H1 (cell line): ENCODE data around the gene CCDC178. TPM values are rescaled to one million over a fixed set of nuclear protein-coding genes. Genes with fewer than 3 reads are reported as not detected.

ENCODE experiments used
- ATF2 ChIP-seq: IDR thresholded peaks from 2 replicates; pipeline ENCODE4 v1.6.1; 2012; ENCODE audit warnings: low read length, inconsistent platforms
- FOSL1 ChIP-seq: IDR thresholded peaks from 2 replicates; pipeline ENCODE4 v1.6.1; 2011; ENCODE audit warnings: mild to moderate bottlenecking, low read depth, low read length, moderate library complexity; ENCODE audit not compliant: insufficient read depth
- SUZ12 ChIP-seq: fragments of 200-600 bp; sonication (generic); IDR thresholded peaks from 2 replicates; pipeline ENCODE4 v1.6.1; 2012; ENCODE audit warnings: mild to moderate bottlenecking, inconsistent platforms, low read length, moderate library complexity, mixed read lengths
- polyA plus RNA-seq, 7 experiments: library from polyadenylated mRNA; depleted of rRNA in 3 of 7; stranded (reverse) in 5 of 7; unstranded in 2 of 7; fragments of >200 nt in 5 of 7; fragments of 200-250 nt in 2 of 7; gene quantifications; 1 replicate in 5 of 7; 2 replicates in 1 of 7; 4 replicates in 1 of 7; pipeline versions ENCODE4 v1.2.1 to v1.2.3, GENCODE V29; 2011 to 2013; ENCODE audit warnings: missing spikeins in 2 of 7, mixed read lengths in 2 of 7
- total RNA-seq: library from RNA; stranded (reverse); fragmentation: NEBNext Ultra II Directional; extraction: Animal tissue kit (Norgen Biotek cat#: 25700); gene quantifications from 2 replicates; pipeline ENCODE4 v1.2.1, GENCODE V29; 2021
- TF ChIP-seq, protein P1 (sequence below): fragments of 300-600 bp; sonication (generic); IDR thresholded peaks from 2 replicates; pipeline ENCODE4 v1.7.1; 2012; ENCODE audit warnings: low read length, moderate library complexity, mild to moderate bottlenecking, inconsistent platforms; ENCODE audit not compliant: insufficient replicate concordance

The CCDC178 gene
- total and polyA plus RNA-seq, 2 of the 8 experiments (the other 6 are each of a cell fraction or from before 2014, with no cell fraction given): not detected

DNA sequence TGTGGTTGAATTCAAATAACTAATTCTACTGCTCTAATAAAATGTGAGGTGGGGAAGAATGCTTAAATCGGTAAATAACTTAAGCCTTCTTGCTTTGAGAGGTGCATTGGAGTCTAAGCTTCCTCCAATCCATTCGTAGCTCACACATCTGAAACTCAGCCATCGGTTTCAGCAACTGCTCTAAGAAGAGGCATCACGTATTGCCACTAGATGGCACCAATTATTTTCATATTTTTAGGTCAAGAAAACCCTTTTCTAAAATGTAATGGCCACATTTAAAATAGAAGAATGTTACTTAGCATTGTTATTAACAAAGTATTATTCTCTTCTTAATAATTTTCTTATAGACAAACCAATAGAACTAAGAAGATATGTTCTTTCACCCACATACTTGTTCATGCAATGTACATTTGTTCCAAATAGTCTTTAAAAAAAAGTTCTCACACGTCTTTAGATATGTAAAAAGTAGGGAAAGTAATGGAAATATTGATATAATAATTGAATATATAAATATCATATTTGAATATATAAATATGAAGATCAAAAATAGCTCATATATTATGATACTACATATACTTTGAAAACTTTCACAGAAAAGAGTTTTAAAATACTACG is 229.8 kb downstream of the CCDC178 start (continued):
- TF ChIP-seq ATF2 (no peak), FOSL1 (no peak), SUZ12 (no peak)
- TF ChIP-seq, protein P1, sequence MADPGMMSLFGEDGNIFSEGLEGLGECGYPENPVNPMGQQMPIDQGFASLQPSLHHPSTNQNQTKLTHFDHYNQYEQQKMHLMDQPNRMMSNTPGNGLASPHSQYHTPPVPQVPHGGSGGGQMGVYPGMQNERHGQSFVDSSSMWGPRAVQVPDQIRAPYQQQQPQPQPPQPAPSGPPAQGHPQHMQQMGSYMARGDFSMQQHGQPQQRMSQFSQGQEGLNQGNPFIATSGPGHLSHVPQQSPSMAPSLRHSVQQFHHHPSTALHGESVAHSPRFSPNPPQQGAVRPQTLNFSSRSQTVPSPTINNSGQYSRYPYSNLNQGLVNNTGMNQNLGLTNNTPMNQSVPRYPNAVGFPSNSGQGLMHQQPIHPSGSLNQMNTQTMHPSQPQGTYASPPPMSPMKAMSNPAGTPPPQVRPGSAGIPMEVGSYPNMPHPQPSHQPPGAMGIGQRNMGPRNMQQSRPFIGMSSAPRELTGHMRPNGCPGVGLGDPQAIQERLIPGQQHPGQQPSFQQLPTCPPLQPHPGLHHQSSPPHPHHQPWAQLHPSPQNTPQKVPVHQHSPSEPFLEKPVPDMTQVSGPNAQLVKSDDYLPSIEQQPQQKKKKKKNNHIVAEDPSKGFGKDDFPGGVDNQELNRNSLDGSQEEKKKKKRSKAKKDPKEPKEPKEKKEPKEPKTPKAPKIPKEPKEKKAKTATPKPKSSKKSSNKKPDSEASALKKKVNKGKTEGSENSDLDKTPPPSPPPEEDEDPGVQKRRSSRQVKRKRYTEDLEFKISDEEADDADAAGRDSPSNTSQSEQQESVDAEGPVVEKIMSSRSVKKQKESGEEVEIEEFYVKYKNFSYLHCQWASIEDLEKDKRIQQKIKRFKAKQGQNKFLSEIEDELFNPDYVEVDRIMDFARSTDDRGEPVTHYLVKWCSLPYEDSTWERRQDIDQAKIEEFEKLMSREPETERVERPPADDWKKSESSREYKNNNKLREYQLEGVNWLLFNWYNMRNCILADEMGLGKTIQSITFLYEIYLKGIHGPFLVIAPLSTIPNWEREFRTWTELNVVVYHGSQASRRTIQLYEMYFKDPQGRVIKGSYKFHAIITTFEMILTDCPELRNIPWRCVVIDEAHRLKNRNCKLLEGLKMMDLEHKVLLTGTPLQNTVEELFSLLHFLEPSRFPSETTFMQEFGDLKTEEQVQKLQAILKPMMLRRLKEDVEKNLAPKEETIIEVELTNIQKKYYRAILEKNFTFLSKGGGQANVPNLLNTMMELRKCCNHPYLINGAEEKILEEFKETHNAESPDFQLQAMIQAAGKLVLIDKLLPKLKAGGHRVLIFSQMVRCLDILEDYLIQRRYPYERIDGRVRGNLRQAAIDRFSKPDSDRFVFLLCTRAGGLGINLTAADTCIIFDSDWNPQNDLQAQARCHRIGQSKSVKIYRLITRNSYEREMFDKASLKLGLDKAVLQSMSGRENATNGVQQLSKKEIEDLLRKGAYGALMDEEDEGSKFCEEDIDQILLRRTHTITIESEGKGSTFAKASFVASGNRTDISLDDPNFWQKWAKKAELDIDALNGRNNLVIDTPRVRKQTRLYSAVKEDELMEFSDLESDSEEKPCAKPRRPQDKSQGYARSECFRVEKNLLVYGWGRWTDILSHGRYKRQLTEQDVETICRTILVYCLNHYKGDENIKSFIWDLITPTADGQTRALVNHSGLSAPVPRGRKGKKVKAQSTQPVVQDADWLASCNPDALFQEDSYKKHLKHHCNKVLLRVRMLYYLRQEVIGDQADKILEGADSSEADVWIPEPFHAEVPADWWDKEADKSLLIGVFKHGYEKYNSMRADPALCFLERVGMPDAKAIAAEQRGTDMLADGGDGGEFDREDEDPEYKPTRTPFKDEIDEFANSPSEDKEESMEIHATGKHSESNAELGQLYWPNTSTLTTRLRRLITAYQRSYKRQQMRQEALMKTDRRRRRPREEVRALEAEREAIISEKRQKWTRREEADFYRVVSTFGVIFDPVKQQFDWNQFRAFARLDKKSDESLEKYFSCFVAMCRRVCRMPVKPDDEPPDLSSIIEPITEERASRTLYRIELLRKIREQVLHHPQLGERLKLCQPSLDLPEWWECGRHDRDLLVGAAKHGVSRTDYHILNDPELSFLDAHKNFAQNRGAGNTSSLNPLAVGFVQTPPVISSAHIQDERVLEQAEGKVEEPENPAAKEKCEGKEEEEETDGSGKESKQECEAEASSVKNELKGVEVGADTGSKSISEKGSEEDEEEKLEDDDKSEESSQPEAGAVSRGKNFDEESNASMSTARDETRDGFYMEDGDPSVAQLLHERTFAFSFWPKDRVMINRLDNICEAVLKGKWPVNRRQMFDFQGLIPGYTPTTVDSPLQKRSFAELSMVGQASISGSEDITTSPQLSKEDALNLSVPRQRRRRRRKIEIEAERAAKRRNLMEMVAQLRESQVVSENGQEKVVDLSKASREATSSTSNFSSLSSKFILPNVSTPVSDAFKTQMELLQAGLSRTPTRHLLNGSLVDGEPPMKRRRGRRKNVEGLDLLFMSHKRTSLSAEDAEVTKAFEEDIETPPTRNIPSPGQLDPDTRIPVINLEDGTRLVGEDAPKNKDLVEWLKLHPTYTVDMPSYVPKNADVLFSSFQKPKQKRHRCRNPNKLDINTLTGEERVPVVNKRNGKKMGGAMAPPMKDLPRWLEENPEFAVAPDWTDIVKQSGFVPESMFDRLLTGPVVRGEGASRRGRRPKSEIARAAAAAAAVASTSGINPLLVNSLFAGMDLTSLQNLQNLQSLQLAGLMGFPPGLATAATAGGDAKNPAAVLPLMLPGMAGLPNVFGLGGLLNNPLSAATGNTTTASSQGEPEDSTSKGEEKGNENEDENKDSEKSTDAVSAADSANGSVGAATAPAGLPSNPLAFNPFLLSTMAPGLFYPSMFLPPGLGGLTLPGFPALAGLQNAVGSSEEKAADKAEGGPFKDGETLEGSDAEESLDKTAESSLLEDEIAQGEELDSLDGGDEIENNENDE: no peak
- TF ChIP-seq, all 59 proteins: peak for 2
